T-helper 2 cell treated with Interferon-gamma antibody and Interleukin-4, amounts not matched to agents 100 ng/mL and 5 ng/mL, for 36 hours (primary cell): ENCODE results near the gene TENM4. TPM values are rescaled to one million over a fixed set of nuclear protein-coding genes. Genes with fewer than 3 reads are reported as not detected.
"Not testable (repeated sequence)": the region's sequence is repeated elsewhere in the genome, so short reads cannot be mapped to it uniquely, and the experiment has no call there.

Experiments used
- intact Hi-C: fragments of 100-400 bp; cut with micrococcal nuclease; formaldehyde crosslinking; loops from one replicate; pipeline ENCODE4 v1.15.1; 2023
- total RNA-seq: library from RNA; stranded (reverse); gene quantifications from 2 replicates; pipeline ENCODE4 v1.2.3, GENCODE V29; 2022

TENM4 gene
- total RNA-seq, 1 donor from 2014 or later, result not detected

- intact Hi-C loops, result no loop called here
Measured at GRCh38 chr11:78630155-78630554, 810.7 kb downstream of the TENM4 start.

- intact Hi-C loops, result no loop called here
Measured at GRCh38 chr11:78622666-78623065, 818.2 kb downstream of the TENM4 start.

- intact Hi-C loops, result no loop called here
Measured at GRCh38 chr11:78620159-78620558, 820.7 kb downstream of the TENM4 start.

- intact Hi-C loops, result no loop called here
Measured at GRCh38 chr11:78615724-78616123, 825.1 kb downstream of the TENM4 start.

GRCh38 chr11:78613378-78613813, 827.4 kb downstream of the TENM4 start:
- intact Hi-C loops, result no loop called here

- intact Hi-C loops, result no loop called here
Measured at GRCh38 chr11:78612721-78613377, 828.0 kb downstream of the TENM4 start.

- intact Hi-C loops, result not testable (repeated sequence)
Measured at GRCh38 chr11:78609321-78609720, 831.5 kb downstream of the TENM4 start.

GRCh38 chr11:78607696-78608095, 833.1 kb downstream of the TENM4 start:
- intact Hi-C loops, result no loop called here

GRCh38 chr11:78606667-78607066, 834.2 kb downstream of the TENM4 start:
- intact Hi-C loops, result no loop called here

- intact Hi-C loops, result no loop called here
Measured at GRCh38 chr11:78605296-78605695, 835.5 kb downstream of the TENM4 start.

- intact Hi-C loops, result no loop called here
Measured at GRCh38 chr11:78603792-78604191, 837.0 kb downstream of the TENM4 start.
